Activated CD4-positive, alpha-beta T cell treated with anti-CD3 and anti-CD28 coated beads, Interleukin-2, amount 10 ng/mL, durations not matched to agents 24 days and 14 days (primary cell): ENCODE results near the gene EEF2. TPM values are rescaled to one million over a fixed set of nuclear protein-coding genes. Genes with fewer than 3 reads are reported as not detected.
"Not testable (repeated sequence)": the region's sequence is repeated elsewhere in the genome, so short reads cannot be mapped to it uniquely, and the experiment has no call there.

Experiments used
- DNase-seq: peaks from one replicate; pipeline ENCODE4 v3.0.0; 2022
- H3K27ac Mint-ChIP-seq: one replicate; pipeline ENCODE4 v1.8.0; 2022; ENCODE audit warnings: mild to moderate bottlenecking, mixed read lengths
- H3K27me3 Mint-ChIP-seq: one replicate; pipeline ENCODE4 v1.8.0; 2022; ENCODE audit warnings: mixed read lengths
- H3K36me3 Mint-ChIP-seq: one replicate; pipeline ENCODE4 v1.8.0; 2022; ENCODE audit warnings: low read depth, mild to moderate bottlenecking, mixed read lengths
- H3K4me1 Mint-ChIP-seq: one replicate; pipeline ENCODE4 v1.8.0; 2021; ENCODE audit warnings: mixed read lengths
- H3K4me3 Mint-ChIP-seq: one replicate; pipeline ENCODE4 v1.8.0; 2022; ENCODE audit warnings: mild to moderate bottlenecking, moderate library complexity, mixed read lengths
- H3K9me3 Mint-ChIP-seq: one replicate; pipeline ENCODE4 v1.8.0; 2021; ENCODE audit warnings: mixed read lengths
- intact Hi-C: fragments of 100-400 bp; cut with micrococcal nuclease; formaldehyde crosslinking; loops from one replicate; pipeline ENCODE4 v1.15.1; 2023
- total RNA-seq: library from RNA; stranded (reverse); gene quantifications from 2 replicates; pipeline ENCODE4 v1.2.3, GENCODE V29; 2022

Gene EEF2
- total RNA-seq, 1 donor from 2014 or later = 2,438 TPM

DNA sequence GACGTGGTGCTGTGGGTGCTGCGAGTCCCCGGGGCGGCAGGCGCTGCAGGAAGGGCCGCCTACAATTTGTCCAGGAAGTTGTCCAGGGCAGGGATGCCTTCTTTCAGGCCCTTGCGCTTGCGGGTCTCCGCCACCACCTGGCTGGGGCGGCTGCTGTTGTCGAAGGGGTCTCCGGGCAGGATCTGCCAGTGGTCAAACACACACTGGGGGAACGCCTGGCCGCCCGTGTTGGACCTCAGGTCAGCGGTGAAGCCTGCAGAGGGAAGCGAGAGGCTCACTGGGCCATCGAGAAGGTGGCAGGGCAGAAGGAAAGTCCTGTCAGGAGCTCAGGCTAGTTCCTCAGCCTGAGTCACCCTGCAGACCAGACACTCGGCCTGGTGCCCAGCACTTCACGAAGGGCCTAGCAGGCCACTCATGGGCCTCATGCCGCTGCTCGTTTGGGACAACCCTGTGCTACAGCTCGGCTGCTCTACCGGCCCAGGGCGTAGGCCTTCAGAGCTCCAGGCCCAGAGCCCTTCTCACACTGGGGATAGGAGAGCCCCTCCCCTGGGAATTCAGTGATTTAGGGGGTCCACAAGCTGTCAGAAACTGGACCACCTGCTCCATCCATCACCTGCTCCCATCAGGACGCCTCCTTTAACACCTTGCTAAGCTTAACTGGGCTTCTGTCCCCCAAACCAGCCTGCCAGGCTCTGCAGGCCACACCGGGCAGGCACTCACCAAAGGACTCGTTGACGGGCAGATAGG is 8.6 kb downstream of the EEF2 start:
- peak; percentile 64 for DNase-seq
- Mint-ChIP-seq H3K27me3 (no peaks in the 10 kb centered on the region), H3K4me3 (no peak overlapping the region), H3K36me3 (peaks cover 50% of the 10 kb centered on the region), H3K27ac (no peak overlapping the region), H3K9me3 (no peaks in the 10 kb centered on the region), H3K4me1 (peaks cover 4% of the 10 kb centered on the region)
- intact Hi-C loops = no loop called here

- DNase-seq = peak; percentile 65
- Mint-ChIP-seq H3K4me3 (no peak overlapping the region), H3K27ac (no peak overlapping the region), H3K27me3 (no peaks in the 10 kb centered on the region), H3K9me3 (no peaks in the 10 kb centered on the region), H3K4me1 (peaks cover 6% of the 10 kb centered on the region), H3K36me3 (peaks cover 42% of the 10 kb centered on the region)
- intact Hi-C loops = no loop called here
Observed at GRCh38 chr19:3975637-3976087, 9.6 kb downstream of the EEF2 start.

DNA sequence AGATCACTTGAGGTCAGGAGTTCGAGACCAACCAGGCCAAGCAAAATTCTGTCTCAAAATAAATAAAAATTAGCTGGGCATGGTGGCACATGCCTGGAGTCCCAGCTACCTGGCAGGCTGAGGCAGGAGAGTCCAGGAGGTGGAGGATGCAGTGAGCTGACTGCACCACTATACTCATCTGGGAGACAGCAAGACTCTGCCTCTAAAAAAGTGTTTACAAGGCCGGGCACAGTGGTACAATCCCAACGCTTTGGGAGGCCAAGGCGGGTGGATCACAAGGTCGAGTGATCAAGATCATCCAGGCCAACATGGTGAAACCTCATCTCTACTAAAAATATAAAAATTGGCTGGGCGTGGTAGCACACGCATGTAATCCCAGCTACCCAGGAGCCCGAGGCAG is 10.1 kb downstream of the EEF2 start:
- DNase-seq = no peak
- intact Hi-C loops = no loop called here
- Mint-ChIP-seq H3K4me3 (no peak overlapping the region), H3K36me3 (peaks cover 41% of the 10 kb centered on the region), H3K9me3 (no peaks in the 10 kb centered on the region), H3K27ac (no peak overlapping the region), H3K4me1 (peaks cover 10% of the 10 kb centered on the region), H3K27me3 (no peaks in the 10 kb centered on the region)

- DNase-seq = peak; percentile 98
- no peaks in the 10 kb centered on the region for H3K27me3 Mint-ChIP-seq
- peak within 1 kb of the TSS; percentile 83 for H3K27ac Mint-ChIP-seq
- H3K4me1 Mint-ChIP-seq = peaks cover 20% of the 10 kb centered on the region
- H3K36me3 Mint-ChIP-seq = peaks cover 25% of the 10 kb centered on the region
- intact Hi-C loops = loop anchor here (2.0 kb wide), 1 partner anchor 14 kb away; the partner anchor contains the start of gene EEF2
- H3K4me3 Mint-ChIP-seq = peak within 1 kb of the TSS; percentile 94
- H3K9me3 Mint-ChIP-seq = no peaks in the 10 kb centered on the region
Observed at GRCh38 chr19:3970808-3971598, 14.3 kb downstream of the EEF2 start, which contains the start of gene DAPK3. Gene DAPK3 (minus strand): TSS chr19:3971099. CDS start chr19:3969735, 1,364 bp downstream.

GRCh38 chr19:3970313-3970807 is 14.9 kb downstream of the EEF2 start:
- H3K36me3 Mint-ChIP-seq = peaks cover 22% of the 10 kb centered on the region
- H3K9me3 Mint-ChIP-seq = no peaks in the 10 kb centered on the region
- H3K4me3 Mint-ChIP-seq = peak overlapping the region; percentile 94
- intact Hi-C loops = loop anchor here (2.0 kb wide), 1 partner anchor 14 kb away; the partner anchor contains the start of gene EEF2
- H3K27ac Mint-ChIP-seq = peak overlapping the region; percentile 83
- peaks cover 20% of the 10 kb centered on the region for H3K4me1 Mint-ChIP-seq
- no peaks in the 10 kb centered on the region for H3K27me3 Mint-ChIP-seq
- DNase-seq = no peak

DNA sequence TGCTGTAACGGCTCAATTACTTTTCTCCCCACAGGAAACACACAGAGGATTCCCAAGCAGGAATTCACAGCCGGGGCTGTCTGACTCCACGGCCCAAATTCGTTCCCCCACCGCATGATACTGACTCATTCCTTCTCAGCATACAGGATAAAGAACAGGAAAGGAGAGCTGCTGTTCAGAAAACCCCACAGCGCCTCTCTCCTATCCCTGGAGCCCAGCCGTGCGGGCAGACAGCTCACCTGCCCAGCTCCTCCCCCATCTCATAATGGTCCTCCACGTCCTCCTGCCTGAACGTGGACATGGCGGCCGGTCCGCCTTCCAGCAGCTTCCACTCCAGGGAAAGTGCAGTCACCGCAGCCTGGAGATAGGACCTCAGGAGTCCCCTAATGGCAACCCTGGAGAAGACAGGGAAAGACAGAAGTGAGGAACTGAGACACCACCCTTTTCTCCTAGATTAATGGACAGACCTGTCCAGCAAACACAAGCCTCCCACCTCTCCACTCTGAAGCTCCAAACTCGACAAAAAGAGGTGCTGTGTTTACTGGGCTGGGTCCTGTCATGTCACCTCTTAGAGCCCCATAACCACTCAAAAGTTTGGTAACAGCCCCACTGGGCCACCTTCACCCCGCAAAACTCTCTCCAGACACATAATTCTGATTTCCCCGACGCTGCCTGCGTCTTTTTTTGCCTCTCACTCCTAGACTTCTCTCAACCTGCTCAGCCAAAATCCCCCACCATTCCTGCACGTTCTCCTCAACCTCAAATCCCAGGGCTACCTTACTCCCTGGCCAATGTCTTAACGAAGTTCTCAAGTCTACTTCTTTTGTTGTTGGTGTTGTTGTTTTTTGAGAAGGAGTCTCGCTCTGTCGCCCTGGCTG is 15.6 kb downstream of the EEF2 start:
- H3K4me1 Mint-ChIP-seq = peaks cover 20% of the 10 kb centered on the region
- H3K36me3 Mint-ChIP-seq = peaks cover 27% of the 10 kb centered on the region
- intact Hi-C loops = loop anchor here (2.0 kb wide), 1 partner anchor 15 kb away; the partner anchor contains the start of gene EEF2
- no peaks in the 10 kb centered on the region for H3K27me3 Mint-ChIP-seq
- H3K27ac Mint-ChIP-seq = peak overlapping the region; percentile 83
- H3K4me3 Mint-ChIP-seq = peak overlapping the region; percentile 94
- DNase-seq = peak; percentile 59
- no peaks in the 10 kb centered on the region for H3K9me3 Mint-ChIP-seq

GRCh38 chr19:3968556-3969434 is 16.5 kb downstream of the EEF2 start:
- intact Hi-C loops = no loop called here
- Mint-ChIP-seq H3K27ac (no peak overlapping the region), H3K27me3 (no peaks in the 10 kb centered on the region), H3K9me3 (no peaks in the 10 kb centered on the region), H3K36me3 (peaks cover 30% of the 10 kb centered on the region), H3K4me3 (peak overlapping the region; percentile 94), H3K4me1 (peaks cover 20% of the 10 kb centered on the region)
- DNase-seq = peak; percentile 60

DNA sequence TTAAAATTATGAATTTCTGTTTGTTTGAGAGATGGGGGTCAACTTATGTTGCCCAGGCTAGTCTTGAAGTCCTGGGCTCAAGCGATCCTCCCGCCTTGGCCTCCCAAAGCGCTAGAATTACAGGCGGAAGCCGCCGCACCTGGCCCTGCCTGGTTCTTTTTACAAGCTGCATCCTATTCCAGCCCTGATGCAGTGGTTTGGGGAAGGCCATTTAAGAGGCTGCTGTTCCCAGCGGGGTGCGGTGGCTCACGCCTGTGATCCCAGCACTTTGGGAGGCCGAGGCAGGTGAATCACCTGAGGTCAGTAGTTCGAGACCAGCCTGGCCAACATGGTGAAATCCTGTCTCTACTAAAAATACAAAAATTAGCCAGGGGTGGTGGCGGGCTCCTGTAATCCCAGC is 17.3 kb downstream of the EEF2 start:
- H3K27ac Mint-ChIP-seq, DNase-seq, intact Hi-C loops, H3K9me3 Mint-ChIP-seq, H3K27me3 Mint-ChIP-seq, H3K4me3 Mint-ChIP-seq: not testable (repeated sequence)
- Mint-ChIP-seq H3K4me1 (peaks cover 20% of the 10 kb centered on the region), H3K36me3 (peaks cover 35% of the 10 kb centered on the region)

GRCh38 chr19:3966051-3967017 is 18.9 kb downstream of the EEF2 start:
- H3K36me3 Mint-ChIP-seq = peaks cover 37% of the 10 kb centered on the region
- H3K27ac Mint-ChIP-seq = no peak overlapping the region
- H3K4me3 Mint-ChIP-seq = no peak overlapping the region
- no peaks in the 10 kb centered on the region for H3K9me3 Mint-ChIP-seq
- DNase-seq = no peak
- intact Hi-C loops = no loop called here
- no peaks in the 10 kb centered on the region for H3K27me3 Mint-ChIP-seq
- H3K4me1 Mint-ChIP-seq = peaks cover 19% of the 10 kb centered on the region

DNA sequence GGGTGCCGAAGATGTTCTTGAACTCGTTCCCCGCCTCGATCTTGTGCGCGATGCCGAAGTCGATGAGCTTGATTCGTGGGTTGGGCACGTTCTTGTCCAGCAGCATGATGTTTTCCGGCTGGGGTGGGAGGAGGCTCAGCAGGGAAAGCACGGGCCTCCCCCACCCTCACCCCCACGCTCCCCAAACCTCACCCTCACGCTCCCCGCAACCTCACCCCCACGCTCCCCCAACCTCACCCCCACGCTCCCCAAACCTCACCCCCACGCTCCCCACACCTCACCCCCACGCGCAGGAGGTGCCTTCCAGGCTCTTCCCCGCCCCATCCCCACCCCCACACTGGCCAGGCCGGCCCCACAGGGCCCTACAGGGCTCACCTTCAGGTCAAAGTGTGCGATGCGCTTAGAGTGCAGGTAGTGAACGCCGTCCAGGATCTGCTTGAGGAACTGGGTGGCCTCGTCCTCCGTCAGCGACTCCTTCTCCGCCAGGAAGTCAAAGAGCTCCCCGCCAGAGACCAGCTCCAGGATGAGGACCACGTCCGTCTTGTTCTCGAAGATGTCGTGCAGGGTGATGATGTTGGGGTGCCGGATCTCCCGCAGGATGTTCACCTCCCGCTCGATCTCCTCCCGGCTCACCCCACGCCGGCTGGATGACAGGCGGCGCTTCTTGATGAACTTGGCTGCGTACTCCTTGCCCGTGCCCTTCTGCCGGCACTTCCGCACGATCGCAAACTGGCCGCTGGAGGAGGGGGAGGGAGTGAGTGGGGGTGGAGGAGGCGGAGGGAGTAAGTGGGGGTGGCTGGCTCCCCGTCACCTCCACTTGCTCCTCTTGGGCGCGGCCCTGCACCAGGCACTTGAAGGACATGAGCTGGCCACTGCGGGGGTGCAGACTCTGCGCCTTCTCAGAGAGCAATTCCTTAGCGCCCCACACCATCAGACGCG is 20.7 kb downstream of the EEF2 start:
- Mint-ChIP-seq H3K27ac (no peak overlapping the region), H3K27me3 (no peaks in the 10 kb centered on the region), H3K4me3 (no peak overlapping the region), H3K9me3 (no peaks in the 10 kb centered on the region), H3K36me3 (peaks cover 33% of the 10 kb centered on the region), H3K4me1 (peaks cover 6% of the 10 kb centered on the region)
- no peak for DNase-seq
- intact Hi-C loops = no loop called here
